Mammary epithelial cell (primary cell): ENCODE measurements around the gene TRRAP.

ENCODE experiments used
- CTCF ChIP-seq, 2 donors: IDR thresholded peaks in 1 of 2; conservative IDR thresholded peaks in 1 of 2; 2 replicates each; pipeline ENCODE4 v1.5.1; 2011 to 2012; ENCODE audit warnings: inconsistent platforms in 2 of 2, low read length in 2 of 2, mild to moderate bottlenecking in 2 of 2, control low read depth in 1 of 2, low read depth in 1 of 2; ENCODE audit not compliant: insufficient read depth in 1 of 2; ENCODE audit errors: extremely low read depth in 1 of 2
- EZH2 ChIP-seq: IDR thresholded peaks from 2 replicates; pipeline ENCODE4 v1.6.1; 2012; ENCODE audit warnings: low read length, inconsistent platforms, borderline replicate concordance

- TF ChIP-seq CTCF (conservative IDR thresholded peaks at IDR 0.05 in 1 of 2, IDR thresholded peaks at IDR 0.05 in 1 of 2; ENCODE audit: extremely low read depth in 1 of 2, insufficient read depth in 1 of 2, low read depth in 1 of 2, low read length in 2 of 2) = no peak
- TF ChIP-seq EZH2 = no peak
Measured at GRCh38 chr7:99000196-99000903, 122.0 kb downstream of the TRRAP start.
